SJCRH30 (cell line): ENCODE data around the gene ALOX15B. TPM values are rescaled to one million over a fixed set of nuclear protein-coding genes. Genes with fewer than 3 reads are reported as not detected.

Source experiments
- DNase-seq, 2 experiments: peaks; one replicate each; pipeline ENCODE4 v3.0.0-alpha.2; 2015 to 2020
- H3K27ac ChIP-seq: fragments of 250-450 bp; sonication (Bioruptor Pico); 2 replicates; pipeline ENCODE4 v1.5.1; 2020; ENCODE audit warnings: mild to moderate bottlenecking, moderate library complexity
- H3K27me3 ChIP-seq: fragments of 250-450 bp; sonication (Bioruptor Pico); 2 replicates; pipeline ENCODE4 v1.5.1; 2020; ENCODE audit warnings: mild to moderate bottlenecking, moderate library complexity
- H3K36me3 ChIP-seq: fragments of 250-450 bp; sonication (Bioruptor Pico); 2 replicates; pipeline ENCODE4 v1.5.1; 2020; ENCODE audit warnings: mild to moderate bottlenecking, moderate library complexity
- H3K4me1 ChIP-seq: fragments of 250-450 bp; sonication (Bioruptor Pico); 2 replicates; pipeline ENCODE4 v1.5.1; 2020; ENCODE audit warnings: mild to moderate bottlenecking, moderate library complexity
- H3K4me3 ChIP-seq: fragments of 250-450 bp; sonication (Bioruptor Pico); 2 replicates; pipeline ENCODE4 v1.5.1; 2020; ENCODE audit warnings: mild to moderate bottlenecking, moderate library complexity
- H3K9me3 ChIP-seq: fragments of 250-450 bp; sonication (Bioruptor Pico); replicated peaks from 2 replicates; pipeline ENCODE4 v1.5.1; 2020; ENCODE audit warnings: mild to moderate bottlenecking, moderate library complexity
- total RNA-seq: library from RNA; depleted of rRNA; stranded (reverse); fragments of >200 nt; shearing (Covaris generic); gene quantifications from 2 replicates; pipeline ENCODE4 v1.2.3, GENCODE V29; 2014; rRNA removed

Gene ALOX15B
- not detected in 2 replicates for total RNA-seq

GRCh38 chr17:8038954-8039610 lies at the start of gene ALOX15B:
Gene ALOX15B (plus strand): TSS chr17:8039059. CDS start chr17:8039156, 97 bp downstream.
- H3K4me1 ChIP-seq = no peaks in the 10 kb centered on the region
- no peaks in the 10 kb centered on the region for H3K27me3 ChIP-seq
- DNase-seq = no peak
- no peak within 1 kb of the TSS for H3K4me3 ChIP-seq
- H3K9me3 ChIP-seq = no peaks in the 10 kb centered on the region
- H3K27ac ChIP-seq = no peak within 1 kb of the TSS
- H3K36me3 ChIP-seq = no peaks in the 10 kb centered on the region

- Histone ChIP-seq H3K36me3 (no peaks in the 10 kb centered on the region), H3K27ac (no peak overlapping the region), H3K9me3 (no peaks in the 10 kb centered on the region), H3K4me1 (no peaks in the 10 kb centered on the region), H3K27me3 (no peaks in the 10 kb centered on the region), H3K4me3 (peak overlapping the region; percentile 58)
- DNase-seq = peak; percentile 62 to 80
Observed at GRCh38 chr17:7989781-7990655, 48.8 kb upstream of the ALOX15B start.

- no peaks in the 10 kb centered on the region for H3K4me1 ChIP-seq
- H3K36me3 ChIP-seq = no peaks in the 10 kb centered on the region
- no peak for DNase-seq
- H3K4me3 ChIP-seq = no peak overlapping the region
- H3K27ac ChIP-seq = no peak overlapping the region
- no peaks in the 10 kb centered on the region for H3K27me3 ChIP-seq
- H3K9me3 ChIP-seq = no peaks in the 10 kb centered on the region
Observed at GRCh38 chr17:7992516-7992915, 46.3 kb upstream of the ALOX15B start.

- no peak for DNase-seq
- H3K27me3 ChIP-seq = no peaks in the 10 kb centered on the region
- H3K36me3 ChIP-seq = no peaks in the 10 kb centered on the region
- H3K9me3 ChIP-seq = no peaks in the 10 kb centered on the region
- no peak overlapping the region for H3K27ac ChIP-seq
- no peaks in the 10 kb centered on the region for H3K4me1 ChIP-seq
- H3K4me3 ChIP-seq = no peak overlapping the region
Observed at GRCh38 chr17:7992924-7993323, 45.9 kb upstream of the ALOX15B start.

- no peaks in the 10 kb centered on the region for H3K4me1 ChIP-seq
- no peak overlapping the region for H3K27ac ChIP-seq
- H3K36me3 ChIP-seq = no peaks in the 10 kb centered on the region
- H3K4me3 ChIP-seq = no peak overlapping the region
- H3K27me3 ChIP-seq = no peaks in the 10 kb centered on the region
- no peak for DNase-seq
- no peaks in the 10 kb centered on the region for H3K9me3 ChIP-seq
Observed at GRCh38 chr17:7993972-7994589, 44.8 kb upstream of the ALOX15B start.

GRCh38 chr17:7995724-7996123 lies 43.1 kb upstream of the ALOX15B start:
- Histone ChIP-seq H3K4me3 (no peak overlapping the region), H3K4me1 (no peaks in the 10 kb centered on the region), H3K27me3 (no peaks in the 10 kb centered on the region), H3K36me3 (no peaks in the 10 kb centered on the region), H3K9me3 (no peaks in the 10 kb centered on the region), H3K27ac (no peak overlapping the region)
- no peak for DNase-seq

- Histone ChIP-seq H3K4me3 (no peak overlapping the region), H3K9me3 (no peaks in the 10 kb centered on the region), H3K36me3 (no peaks in the 10 kb centered on the region), H3K27me3 (no peaks in the 10 kb centered on the region), H3K27ac (no peak overlapping the region), H3K4me1 (no peaks in the 10 kb centered on the region)
- DNase-seq = peak; percentile 18 to 48
Observed at GRCh38 chr17:7997186-7997585, 41.7 kb upstream of the ALOX15B start.

GRCh38 chr17:8001976-8002720 lies 36.7 kb upstream of the ALOX15B start, which contains the start of gene GUCY2D:
Gene GUCY2D (plus strand): TSS chr17:8002615. CDS start chr17:8003048, 433 bp downstream.
- no peak within 1 kb of the TSS for H3K27ac ChIP-seq
- no peaks in the 10 kb centered on the region for H3K27me3 ChIP-seq
- no peaks in the 10 kb centered on the region for H3K9me3 ChIP-seq
- H3K36me3 ChIP-seq = no peaks in the 10 kb centered on the region
- no peaks in the 10 kb centered on the region for H3K4me1 ChIP-seq
- H3K4me3 ChIP-seq = no peak within 1 kb of the TSS
- no peak for DNase-seq

- Histone ChIP-seq H3K9me3 (no peaks in the 10 kb centered on the region), H3K27me3 (no peaks in the 10 kb centered on the region), H3K4me1 (no peaks in the 10 kb centered on the region), H3K36me3 (no peaks in the 10 kb centered on the region), H3K4me3 (no peak overlapping the region), H3K27ac (no peak overlapping the region)
- DNase-seq = no peak
Observed at GRCh38 chr17:8002721-8003593, 35.9 kb upstream of the ALOX15B start.

- no peaks in the 10 kb centered on the region for H3K36me3 ChIP-seq
- H3K4me3 ChIP-seq = no peak overlapping the region
- no peaks in the 10 kb centered on the region for H3K27me3 ChIP-seq
- no peaks in the 10 kb centered on the region for H3K4me1 ChIP-seq
- H3K9me3 ChIP-seq = no peaks in the 10 kb centered on the region
- no peak for DNase-seq
- H3K27ac ChIP-seq = no peak overlapping the region
Observed at GRCh38 chr17:8003594-8004181, 35.2 kb upstream of the ALOX15B start.

GRCh38 chr17:8004899-8005298 lies 34.0 kb upstream of the ALOX15B start:
- DNase-seq = no peak
- no peaks in the 10 kb centered on the region for H3K9me3 ChIP-seq
- no peaks in the 10 kb centered on the region for H3K36me3 ChIP-seq
- no peak overlapping the region for H3K4me3 ChIP-seq
- no peaks in the 10 kb centered on the region for H3K27me3 ChIP-seq
- H3K27ac ChIP-seq = no peak overlapping the region
- H3K4me1 ChIP-seq = no peaks in the 10 kb centered on the region

GRCh38 chr17:8005357-8005756 lies 33.5 kb upstream of the ALOX15B start:
- H3K27ac ChIP-seq = no peak overlapping the region
- no peaks in the 10 kb centered on the region for H3K9me3 ChIP-seq
- H3K27me3 ChIP-seq = no peaks in the 10 kb centered on the region
- H3K4me3 ChIP-seq = no peak overlapping the region
- DNase-seq = no peak
- no peaks in the 10 kb centered on the region for H3K36me3 ChIP-seq
- no peaks in the 10 kb centered on the region for H3K4me1 ChIP-seq

GRCh38 chr17:8005967-8006730 lies 32.7 kb upstream of the ALOX15B start:
- DNase-seq = no peak
- Histone ChIP-seq H3K27me3 (no peaks in the 10 kb centered on the region), H3K36me3 (no peaks in the 10 kb centered on the region), H3K9me3 (no peaks in the 10 kb centered on the region), H3K4me1 (no peaks in the 10 kb centered on the region), H3K27ac (no peak overlapping the region), H3K4me3 (no peak overlapping the region)
